MM.1S (cell line): ENCODE results near the gene FAM83G.

Source experiments
- CTCF ChIP-seq: fragments of 300-600 bp; sonication (generic); IDR thresholded peaks from 2 replicates; pipeline ENCODE4 v1.5.1; 2016; ENCODE audit warnings: antibody characterized with exemption, low read length, mixed read lengths
- EZH2 ChIP-seq: fragments of 300-600 bp; sonication (generic); optimal IDR thresholded peaks from 2 replicates; pipeline ENCODE3; 2017; ENCODE audit warnings: low read depth, mild to moderate bottlenecking, antibody characterized with exemption, low read length, mixed read lengths
- EZH2phosphoT487 ChIP-seq: fragments of 300-600 bp; sonication (generic); IDR thresholded peaks from 2 replicates; pipeline ENCODE4 v1.6.1; 2018; ENCODE audit warnings: antibody characterized with exemption, low read length

- no peak for TF ChIP-seq EZH2phosphoT487
- TF ChIP-seq CTCF = no peak
- TF ChIP-seq EZH2 = no peak
These were observed 51.3 kb downstream of the FAM83G start for GRCh38 chr17:18953231-18953728.
